GM12878 (cell line): ENCODE results near the gene AFAP1. TPM values are rescaled to one million over a fixed set of nuclear protein-coding genes. Genes with fewer than 3 reads are reported as not detected.

ENCODE experiments used
- ATAC-seq: fragments of 200-7000 bp; cut with Tn5 transposase; 3 replicates; pipeline ENCODE4 v1.9.1; 2020; ENCODE audit warnings: mild to moderate bottlenecking, moderate library complexity
- BruUV-seq: library from RNA; stranded (reverse); fragments of 400-500 nt; replicated peaks from 2 replicates; lab custom pipeline; 2021; lab: Mats Ljungman, UMichigan
- CTCF ChIA-PET: fragments of 300-600 bp; sonication (Branson Sonifier 250); formaldehyde crosslinking; extraction: SDS; loops from one replicate; lab custom pipeline; 2021; ENCODE audit warnings: inconsistent platforms; lab: Yijun Ruan, JAX
- POLR2A ChIA-PET: fragments of 350-600 bp; formaldehyde crosslinking; extraction: SDS; loops from one replicate; lab custom pipeline; 2021; ENCODE audit warnings: inconsistent platforms; lab: Charles Lee
- RAD21 ChIA-PET: fragments of 300-600 bp; sonication (Branson Sonifier 250); formaldehyde crosslinking; loops from one replicate; lab custom pipeline; 2023; ENCODE audit warnings: antibody characterized with exemption; ENCODE audit not compliant: unreplicated experiment; lab: Charles Lee
- SMC1A ChIA-PET: fragments of 300-600 bp; sonication (Branson Sonifier 250); formaldehyde crosslinking; loops from one replicate; lab custom pipeline; 2023; ENCODE audit not compliant: unreplicated experiment, uncharacterized antibody; lab: Charles Lee
- DNase-seq: peaks from one replicate; pipeline ENCODE4 v3.0.0-alpha.2; 2011; ENCODE audit warnings: low read depth, low spot score
- FAIRE-seq: peaks from 3 replicates; lab custom pipeline; 2011; peaks lifted over from hg19 to GRCh38; lab: Jason Lieb, UNC
- H2AFZ ChIP-seq: 2 replicates; pipeline ENCODE4 v1.6.0; 2011; ENCODE audit warnings: low read depth, low read length, control low read depth; ENCODE audit not compliant: control insufficient read depth
- H3K27ac ChIP-seq: 2 replicates; pipeline ENCODE4 v1.5.1; 2011; ENCODE audit warnings: control low read depth; ENCODE audit not compliant: control insufficient read depth, insufficient read depth
- H3K27me3 ChIP-seq, 2 experiments: replicated peaks in 1 of 2; 2 replicates each; pipeline versions ENCODE4 v1.6.0 to v1.6.1; 2011; ENCODE audit warnings: low read length in 1 of 2; ENCODE audit not compliant: control insufficient read depth in 2 of 2, insufficient read depth in 2 of 2
- H3K36me3 ChIP-seq, 2 experiments: 2 replicates each; pipeline ENCODE4 v1.5.1; 2011; ENCODE audit warnings: low read length in 1 of 2; ENCODE audit not compliant: control insufficient read depth in 2 of 2, insufficient read depth in 2 of 2
- H3K4me1 ChIP-seq: 2 replicates; pipeline ENCODE4 v1.6.1; 2011; ENCODE audit warnings: mild to moderate bottlenecking, low read length, moderate library complexity, mixed read lengths; ENCODE audit not compliant: control insufficient read depth, insufficient read depth
- H3K4me2 ChIP-seq: 2 replicates; pipeline ENCODE4 v1.6.0; 2011; ENCODE audit warnings: control low read depth; ENCODE audit not compliant: control insufficient read depth, insufficient read depth
- H3K4me3 ChIP-seq: fragments of 200-600 bp; sonication (generic); 2 replicates; pipeline ENCODE4 v1.5.1; 2016
- H3K79me2 ChIP-seq: 2 replicates; pipeline ENCODE4 v1.6.0; 2011; ENCODE audit warnings: low read length; ENCODE audit not compliant: control insufficient read depth, insufficient read depth
- H3K9ac ChIP-seq: 2 replicates; pipeline ENCODE4 v1.8.0; 2011; ENCODE audit warnings: low read length, control low read depth, mixed read lengths; ENCODE audit not compliant: control insufficient read depth, insufficient read depth
- H3K9me3 ChIP-seq: replicated peaks from 3 replicates; pipeline ENCODE4 v1.5.1; 2011; ENCODE audit warnings: mild to moderate bottlenecking, low read length; ENCODE audit not compliant: control insufficient read depth, insufficient read depth
- H4K20me1 ChIP-seq: 2 replicates; pipeline ENCODE4 v1.6.0; 2011; ENCODE audit not compliant: control insufficient read depth, insufficient read depth
- ATF7 ChIP-seq: fragments of 450-650 bp; IDR thresholded peaks from 2 replicates; pipeline ENCODE4 v1.6.1; 2016; ENCODE audit warnings: low read depth, mild to moderate bottlenecking
- BCL11A ChIP-seq: IDR thresholded peaks from 2 replicates; pipeline ENCODE4 v1.6.1; 2011; ENCODE audit warnings: low read depth, low read length
- BHLHE40 ChIP-seq, 2 experiments: fragments of 450-650 bp in 1 of 2; IDR thresholded peaks; 2 replicates each; pipeline ENCODE4 v1.6.1; 2011 to 2017; ENCODE audit warnings: low read depth in 2 of 2, borderline replicate concordance in 1 of 2, improper control_type of control experiment in 1 of 2, low read length in 1 of 2, mild to moderate bottlenecking in 1 of 2
- BMI1 ChIP-seq: fragments of 450-650 bp; IDR thresholded peaks from 2 replicates; pipeline ENCODE4 v1.6.1; 2016; ENCODE audit warnings: mild to moderate bottlenecking, moderate library complexity, borderline replicate concordance
- CHD4 ChIP-seq: fragments of 200-600 bp; sonication (generic); IDR thresholded peaks from 2 replicates; pipeline ENCODE4 v1.6.1; 2016; ENCODE audit warnings: mild to moderate bottlenecking
- CREM ChIP-seq: IDR thresholded peaks from 2 replicates; pipeline ENCODE4 v1.6.1; 2014; ENCODE audit warnings: antibody characterized with exemption, low read depth
- IKZF2 ChIP-seq, 2 experiments: fragments of 450-650 bp; IDR thresholded peaks; 2 replicates each; pipeline ENCODE4 v1.6.1; 2017; ENCODE audit warnings: mild to moderate bottlenecking in 2 of 2, moderate library complexity in 2 of 2
- KLF5 ChIP-seq: fragments of 450-650 bp; IDR thresholded peaks from 2 replicates; pipeline ENCODE4 v1.6.1; 2014; ENCODE audit warnings: mild to moderate bottlenecking; ENCODE audit not compliant: partially characterized antibody
- NR2C1 ChIP-seq: fragments of 450-650 bp; IDR thresholded peaks from 2 replicates; pipeline ENCODE4 v1.6.1; 2017; ENCODE audit warnings: antibody characterized with exemption, mild to moderate bottlenecking, moderate library complexity
- POLR2AphosphoS5 ChIP-seq: IDR thresholded peaks from 2 replicates; pipeline ENCODE4 v1.6.1; 2011; ENCODE audit warnings: mild to moderate bottlenecking, low read length, inconsistent platforms
- RBBP5 ChIP-seq: fragments of 200-600 bp; sonication (generic); conservative IDR thresholded peaks from 2 replicates; pipeline ENCODE4 v1.6.1; 2016
- RFX5 ChIP-seq: IDR thresholded peaks from 2 replicates; pipeline ENCODE4 v1.6.1; 2011; ENCODE audit warnings: low read depth, low read length, improper control_type of control experiment
- SPI1 ChIP-seq: IDR thresholded peaks from 2 replicates; pipeline ENCODE4 v1.6.1; 2011; ENCODE audit warnings: low read depth, mild to moderate bottlenecking, low read length, moderate library complexity, borderline replicate concordance; ENCODE audit not compliant: insufficient read depth
- SUZ12 ChIP-seq: fragments of 200-600 bp; sonication (generic); IDR thresholded peaks from one replicate; pipeline ENCODE4 v1.6.1; 2018; ENCODE audit warnings: antibody characterized with exemption, mild to moderate bottlenecking; ENCODE audit not compliant: unreplicated experiment
- ZNF24 ChIP-seq: fragments of 450-650 bp; IDR thresholded peaks from 2 replicates; pipeline ENCODE4 v1.6.1; 2017; ENCODE audit warnings: antibody characterized with exemption, mild to moderate bottlenecking
- ZNF622 ChIP-seq: fragments of 450-650 bp; IDR thresholded peaks from 2 replicates; pipeline ENCODE4 v1.6.1; 2017; ENCODE audit warnings: mild to moderate bottlenecking, inconsistent platforms
- WGBS: methylation state at CpG from one replicate; pipeline ENCODE4 v1.1.6; 2016; ENCODE audit warnings: low lambda C conversion rate; ENCODE audit not compliant: insufficient replicate concordance, insufficient coverage; ENCODE audit errors: missing lambda C conversion rate; 5-methylcytosine and 5-hydroxymethylcytosine counted together
- in situ Hi-C: fragments of 300-500 bp; cut with MboI; formaldehyde crosslinking; loops from 9 replicates; pipeline ENCODE4 v1.14.3; 2018; ENCODE audit warnings: mixed read lengths
- intact Hi-C: fragments of 100-400 bp; cut with micrococcal nuclease; formaldehyde crosslinking; loops from one replicate; pipeline ENCODE4 v1.14.2; 2022; ENCODE audit not compliant: unreplicated experiment
- polyA plus RNA-seq, 11 experiments: library from polyadenylated mRNA; depleted of rRNA in 4 of 11; unstranded in 6 of 11; stranded (reverse) in 5 of 11; fragments of >200 nt; fragmentation: Nextera tagmentation in 4 of 11; fragmentation: Illumina TruSeq in 1 of 11; extraction: Ambion mirVana in 4 of 11; extraction: Trizol in 1 of 11; gene quantifications; 1 replicate in 1 of 11; 2 replicates in 10 of 11; pipeline versions ENCODE4 v1.2.1 to v1.2.3, GENCODE V29; 2011 to 2016; ENCODE audit warnings: inconsistent platforms in 2 of 11, missing spikeins in 2 of 11, low read depth in 1 of 11
- total RNA-seq, 4 experiments: library from RNA; depleted of rRNA in 3 of 4; stranded (reverse); fragments of >200 nt in 3 of 4; fragmentation: Illumina TruSeq in 1 of 4; extraction: Trizol in 1 of 4; gene quantifications; 2 replicates each; pipeline versions ENCODE4 v1.2.1 to v1.2.3, GENCODE V29; 2013 to 2021
- TF ChIP-seq, protein P1 (sequence below): IDR thresholded peaks from 2 replicates; pipeline ENCODE4 v1.6.1; 2012; ENCODE audit warnings: low read depth, low read length, improper control_type of control experiment

Gene AFAP1
- total and polyA plus RNA-seq, 10 of the 15 experiments (the other 5 are each of a cell fraction or from before 2014, with no cell fraction given), result 0.02 to 0.23 (median 0.09) TPM; not detected in 1

DNA sequence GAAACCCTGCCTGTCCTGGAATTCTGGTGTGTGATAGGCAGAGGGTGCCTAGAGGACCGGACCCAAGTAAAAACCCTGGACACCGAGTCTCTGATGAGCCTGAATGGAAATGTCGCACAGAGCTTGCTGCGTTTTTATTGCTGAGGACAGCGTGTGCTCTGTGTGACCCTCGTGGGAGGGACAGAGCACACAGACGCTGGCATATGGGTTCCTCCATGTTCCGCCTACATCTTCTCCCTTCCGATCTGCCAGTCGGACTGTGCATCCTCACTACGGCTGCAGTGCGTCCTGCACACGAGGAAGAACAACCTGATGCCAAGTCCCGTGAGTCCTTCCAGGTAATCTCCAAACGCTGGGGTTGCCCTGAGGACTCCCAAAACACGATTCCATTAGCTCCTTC is 68.3 kb downstream of the AFAP1 start:
- 33% methylated on average over 16 of the region's 16 CpGs for WGBS
- no peaks in the 10 kb centered on the region for H3K79me2 ChIP-seq
- no TSS peak for BruUV-seq

More for the DNA sequence above, 68.3 kb downstream of the AFAP1 start:
- no peaks in the 10 kb centered on the region for H4K20me1 ChIP-seq
- ChIA-PET POLR2A (no interaction called here), SMC1A (no interaction called here), CTCF (no interaction called here), RAD21 (no interaction called here)
- H3K9me3 ChIP-seq, result no peaks in the 10 kb centered on the region
- no peak overlapping the region for H3K27ac ChIP-seq
- H2AFZ ChIP-seq, result no peak overlapping the region
- intact Hi-C loops (no loop called here), in situ Hi-C loops (no loop called here)
- no peaks in the 10 kb centered on the region; a peak in 1 of 4 replicates for H3K27me3 ChIP-seq
- no peak for TF ChIP-seq ZNF622
- TF ChIP-seq BCL11A, result no peak
- TF ChIP-seq BMI1, result no peak
- no peak for TF ChIP-seq BHLHE40 (IDR thresholded peaks at IDR 0.05; ENCODE audit: borderline replicate concordance in 1 of 2, low read depth in 2 of 2, low read length in 1 of 2)
- TF ChIP-seq CHD4, result no peak
- TF ChIP-seq NR2C1, result no peak
- TF ChIP-seq ZNF24, result no peak
- TF ChIP-seq CREM, result no peak
- TF ChIP-seq, protein P1, sequence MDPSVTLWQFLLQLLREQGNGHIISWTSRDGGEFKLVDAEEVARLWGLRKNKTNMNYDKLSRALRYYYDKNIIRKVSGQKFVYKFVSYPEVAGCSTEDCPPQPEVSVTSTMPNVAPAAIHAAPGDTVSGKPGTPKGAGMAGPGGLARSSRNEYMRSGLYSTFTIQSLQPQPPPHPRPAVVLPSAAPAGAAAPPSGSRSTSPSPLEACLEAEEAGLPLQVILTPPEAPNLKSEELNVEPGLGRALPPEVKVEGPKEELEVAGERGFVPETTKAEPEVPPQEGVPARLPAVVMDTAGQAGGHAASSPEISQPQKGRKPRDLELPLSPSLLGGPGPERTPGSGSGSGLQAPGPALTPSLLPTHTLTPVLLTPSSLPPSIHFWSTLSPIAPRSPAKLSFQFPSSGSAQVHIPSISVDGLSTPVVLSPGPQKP, result no peak
- TF ChIP-seq IKZF2 (IDR thresholded peaks at IDR 0.05), result no peak
- TF ChIP-seq POLR2AphosphoS5, result no peak
- TF ChIP-seq RBBP5, result no peak
- TF ChIP-seq ATF7, result no peak
- no peak for TF ChIP-seq SUZ12
- TF ChIP-seq SPI1, result no peak
- no peak for TF ChIP-seq RFX5
- TF ChIP-seq KLF5, result no peak
- no peaks in the 10 kb centered on the region for H3K36me3 ChIP-seq
- H3K4me1 ChIP-seq, result no peaks in the 10 kb centered on the region
- H3K9ac ChIP-seq, result no peak overlapping the region
- ATAC-seq (no peak), FAIRE-seq (no peak), DNase-seq (no peak)
- H3K4me3 ChIP-seq, result no peak overlapping the region
- no peak overlapping the region for H3K4me2 ChIP-seq
